H1 (cell line): ENCODE data around the gene MPDU1. TPM values are rescaled to one million over a fixed set of nuclear protein-coding genes. Genes with fewer than 3 reads are reported as not detected.
A peak's percentile ranks its signal among the peaks of the same experiment; 100 is the strongest.

Experiments
- HDAC2 ChIP-seq, 2 experiments: fragments of 300-600 bp in 1 of 2; sonication (generic) in 1 of 2; IDR thresholded peaks; 2 replicates each; pipeline ENCODE4 v1.6.1; 2011 to 2012; ENCODE audit warnings: low read depth in 2 of 2, low read length in 2 of 2, mild to moderate bottlenecking in 2 of 2, moderate library complexity in 2 of 2, borderline replicate concordance in 1 of 2, inconsistent platforms in 1 of 2
- POLR2AphosphoS5 ChIP-seq: IDR thresholded peaks from 2 replicates; pipeline ENCODE4 v1.6.1; 2011; ENCODE audit warnings: low read depth, low read length
- RAD21 ChIP-seq, 2 experiments: IDR thresholded peaks in 1 of 2; conservative IDR thresholded peaks in 1 of 2; 2 replicates each; pipeline ENCODE4 v1.6.1; 2011; ENCODE audit warnings: low read depth in 2 of 2, low read length in 2 of 2, improper control_type of control experiment in 1 of 2, inconsistent platforms in 1 of 2, mild to moderate bottlenecking in 1 of 2, moderate library complexity in 1 of 2
- RBBP5 ChIP-seq: IDR thresholded peaks from 2 replicates; pipeline ENCODE4 v1.7.1; 2012; ENCODE audit warnings: low read depth, mild to moderate bottlenecking, inconsistent platforms, low read length, moderate library complexity, borderline replicate concordance
- SUZ12 ChIP-seq: fragments of 200-600 bp; sonication (generic); IDR thresholded peaks from 2 replicates; pipeline ENCODE4 v1.6.1; 2012; ENCODE audit warnings: mild to moderate bottlenecking, inconsistent platforms, low read length, moderate library complexity, mixed read lengths
- YY1 ChIP-seq: IDR thresholded peaks from 2 replicates; pipeline ENCODE4 v1.6.1; 2011; ENCODE audit warnings: low read depth, mild to moderate bottlenecking, low read length
- polyA plus RNA-seq, 7 experiments: library from polyadenylated mRNA; depleted of rRNA in 3 of 7; stranded (reverse) in 5 of 7; unstranded in 2 of 7; fragments of >200 nt in 5 of 7; fragments of 200-250 nt in 2 of 7; gene quantifications; 1 replicate in 5 of 7; 2 replicates in 1 of 7; 4 replicates in 1 of 7; pipeline versions ENCODE4 v1.2.1 to v1.2.3, GENCODE V29; 2011 to 2013; ENCODE audit warnings: missing spikeins in 2 of 7, mixed read lengths in 2 of 7
- total RNA-seq: library from RNA; stranded (reverse); fragmentation: NEBNext Ultra II Directional; extraction: Animal tissue kit (Norgen Biotek cat#: 25700); gene quantifications from 2 replicates; pipeline ENCODE4 v1.2.1, GENCODE V29; 2021
- TF ChIP-seq, protein P1 (sequence below): fragments of 300-600 bp; sonication (generic); IDR thresholded peaks from 2 replicates; pipeline ENCODE4 v1.7.1; 2012; ENCODE audit warnings: low read length, moderate library complexity, mild to moderate bottlenecking, inconsistent platforms; ENCODE audit not compliant: insufficient replicate concordance
- TF ChIP-seq, protein P2 (sequence below): IDR thresholded peaks from 2 replicates; pipeline ENCODE4 v1.6.1; 2012; ENCODE audit warnings: inconsistent platforms

MPDU1 gene
- total and polyA plus RNA-seq, 2 of the 8 experiments (the other 6 are each of a cell fraction or from before 2014, with no cell fraction given), result 63.2 to 142 TPM

DNA sequence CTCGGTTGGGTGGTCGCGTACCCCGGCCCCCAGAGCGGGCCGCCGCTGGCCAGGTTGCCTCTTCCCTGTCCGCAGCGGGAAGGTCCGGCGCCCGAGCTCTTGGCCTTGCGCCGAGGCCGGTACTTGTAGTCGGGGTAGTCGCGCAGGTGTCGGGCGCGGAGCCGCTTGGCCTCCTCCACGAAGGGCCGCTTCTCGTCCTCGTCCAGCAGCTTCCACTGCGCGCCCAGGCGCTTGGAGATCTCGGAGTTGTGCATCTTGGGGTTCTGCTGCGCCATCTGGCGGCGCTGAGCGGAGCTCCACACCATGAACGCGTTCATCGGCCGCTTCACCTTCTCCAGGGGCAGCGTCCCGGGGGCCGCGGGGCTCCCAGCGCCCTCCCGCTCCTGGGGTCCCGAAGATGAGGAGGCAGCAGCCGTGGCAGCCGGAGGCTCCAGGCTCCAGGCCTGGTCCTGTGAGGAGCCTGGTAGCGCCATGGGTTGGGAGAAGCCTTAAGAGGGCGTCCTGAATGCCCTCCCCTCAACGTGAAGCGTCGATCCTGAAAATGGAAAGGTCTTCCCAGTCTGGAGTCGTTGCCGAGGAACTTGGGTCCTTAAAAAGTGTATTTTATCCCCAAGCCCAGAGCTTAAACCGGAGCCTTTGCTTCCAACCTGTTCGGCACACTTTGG is 5.7 kb downstream of the MPDU1 start (continued):
- TF ChIP-seq, protein P1, sequence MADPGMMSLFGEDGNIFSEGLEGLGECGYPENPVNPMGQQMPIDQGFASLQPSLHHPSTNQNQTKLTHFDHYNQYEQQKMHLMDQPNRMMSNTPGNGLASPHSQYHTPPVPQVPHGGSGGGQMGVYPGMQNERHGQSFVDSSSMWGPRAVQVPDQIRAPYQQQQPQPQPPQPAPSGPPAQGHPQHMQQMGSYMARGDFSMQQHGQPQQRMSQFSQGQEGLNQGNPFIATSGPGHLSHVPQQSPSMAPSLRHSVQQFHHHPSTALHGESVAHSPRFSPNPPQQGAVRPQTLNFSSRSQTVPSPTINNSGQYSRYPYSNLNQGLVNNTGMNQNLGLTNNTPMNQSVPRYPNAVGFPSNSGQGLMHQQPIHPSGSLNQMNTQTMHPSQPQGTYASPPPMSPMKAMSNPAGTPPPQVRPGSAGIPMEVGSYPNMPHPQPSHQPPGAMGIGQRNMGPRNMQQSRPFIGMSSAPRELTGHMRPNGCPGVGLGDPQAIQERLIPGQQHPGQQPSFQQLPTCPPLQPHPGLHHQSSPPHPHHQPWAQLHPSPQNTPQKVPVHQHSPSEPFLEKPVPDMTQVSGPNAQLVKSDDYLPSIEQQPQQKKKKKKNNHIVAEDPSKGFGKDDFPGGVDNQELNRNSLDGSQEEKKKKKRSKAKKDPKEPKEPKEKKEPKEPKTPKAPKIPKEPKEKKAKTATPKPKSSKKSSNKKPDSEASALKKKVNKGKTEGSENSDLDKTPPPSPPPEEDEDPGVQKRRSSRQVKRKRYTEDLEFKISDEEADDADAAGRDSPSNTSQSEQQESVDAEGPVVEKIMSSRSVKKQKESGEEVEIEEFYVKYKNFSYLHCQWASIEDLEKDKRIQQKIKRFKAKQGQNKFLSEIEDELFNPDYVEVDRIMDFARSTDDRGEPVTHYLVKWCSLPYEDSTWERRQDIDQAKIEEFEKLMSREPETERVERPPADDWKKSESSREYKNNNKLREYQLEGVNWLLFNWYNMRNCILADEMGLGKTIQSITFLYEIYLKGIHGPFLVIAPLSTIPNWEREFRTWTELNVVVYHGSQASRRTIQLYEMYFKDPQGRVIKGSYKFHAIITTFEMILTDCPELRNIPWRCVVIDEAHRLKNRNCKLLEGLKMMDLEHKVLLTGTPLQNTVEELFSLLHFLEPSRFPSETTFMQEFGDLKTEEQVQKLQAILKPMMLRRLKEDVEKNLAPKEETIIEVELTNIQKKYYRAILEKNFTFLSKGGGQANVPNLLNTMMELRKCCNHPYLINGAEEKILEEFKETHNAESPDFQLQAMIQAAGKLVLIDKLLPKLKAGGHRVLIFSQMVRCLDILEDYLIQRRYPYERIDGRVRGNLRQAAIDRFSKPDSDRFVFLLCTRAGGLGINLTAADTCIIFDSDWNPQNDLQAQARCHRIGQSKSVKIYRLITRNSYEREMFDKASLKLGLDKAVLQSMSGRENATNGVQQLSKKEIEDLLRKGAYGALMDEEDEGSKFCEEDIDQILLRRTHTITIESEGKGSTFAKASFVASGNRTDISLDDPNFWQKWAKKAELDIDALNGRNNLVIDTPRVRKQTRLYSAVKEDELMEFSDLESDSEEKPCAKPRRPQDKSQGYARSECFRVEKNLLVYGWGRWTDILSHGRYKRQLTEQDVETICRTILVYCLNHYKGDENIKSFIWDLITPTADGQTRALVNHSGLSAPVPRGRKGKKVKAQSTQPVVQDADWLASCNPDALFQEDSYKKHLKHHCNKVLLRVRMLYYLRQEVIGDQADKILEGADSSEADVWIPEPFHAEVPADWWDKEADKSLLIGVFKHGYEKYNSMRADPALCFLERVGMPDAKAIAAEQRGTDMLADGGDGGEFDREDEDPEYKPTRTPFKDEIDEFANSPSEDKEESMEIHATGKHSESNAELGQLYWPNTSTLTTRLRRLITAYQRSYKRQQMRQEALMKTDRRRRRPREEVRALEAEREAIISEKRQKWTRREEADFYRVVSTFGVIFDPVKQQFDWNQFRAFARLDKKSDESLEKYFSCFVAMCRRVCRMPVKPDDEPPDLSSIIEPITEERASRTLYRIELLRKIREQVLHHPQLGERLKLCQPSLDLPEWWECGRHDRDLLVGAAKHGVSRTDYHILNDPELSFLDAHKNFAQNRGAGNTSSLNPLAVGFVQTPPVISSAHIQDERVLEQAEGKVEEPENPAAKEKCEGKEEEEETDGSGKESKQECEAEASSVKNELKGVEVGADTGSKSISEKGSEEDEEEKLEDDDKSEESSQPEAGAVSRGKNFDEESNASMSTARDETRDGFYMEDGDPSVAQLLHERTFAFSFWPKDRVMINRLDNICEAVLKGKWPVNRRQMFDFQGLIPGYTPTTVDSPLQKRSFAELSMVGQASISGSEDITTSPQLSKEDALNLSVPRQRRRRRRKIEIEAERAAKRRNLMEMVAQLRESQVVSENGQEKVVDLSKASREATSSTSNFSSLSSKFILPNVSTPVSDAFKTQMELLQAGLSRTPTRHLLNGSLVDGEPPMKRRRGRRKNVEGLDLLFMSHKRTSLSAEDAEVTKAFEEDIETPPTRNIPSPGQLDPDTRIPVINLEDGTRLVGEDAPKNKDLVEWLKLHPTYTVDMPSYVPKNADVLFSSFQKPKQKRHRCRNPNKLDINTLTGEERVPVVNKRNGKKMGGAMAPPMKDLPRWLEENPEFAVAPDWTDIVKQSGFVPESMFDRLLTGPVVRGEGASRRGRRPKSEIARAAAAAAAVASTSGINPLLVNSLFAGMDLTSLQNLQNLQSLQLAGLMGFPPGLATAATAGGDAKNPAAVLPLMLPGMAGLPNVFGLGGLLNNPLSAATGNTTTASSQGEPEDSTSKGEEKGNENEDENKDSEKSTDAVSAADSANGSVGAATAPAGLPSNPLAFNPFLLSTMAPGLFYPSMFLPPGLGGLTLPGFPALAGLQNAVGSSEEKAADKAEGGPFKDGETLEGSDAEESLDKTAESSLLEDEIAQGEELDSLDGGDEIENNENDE, result no peak
- TF ChIP-seq SUZ12 (0 out of 2 replicates have a peak, but pooled peaks have one; percentile 23), YY1 (no peak), HDAC2 (IDR thresholded peaks at IDR 0.05; ENCODE audit: borderline replicate concordance in 1 of 2, low read depth in 2 of 2, low read length in 2 of 2) (no peak), POLR2AphosphoS5 (peak; percentile 50; the same call in 1 of the 2 replicates), RAD21 (IDR thresholded peaks at IDR 0.05 in 1 of 2, conservative IDR thresholded peaks at IDR 0.05 in 1 of 2; ENCODE audit: low read depth in 2 of 2, low read length in 2 of 2) (peak; percentile 66 to 83), RBBP5 (no peak)
- TF ChIP-seq, protein P2, sequence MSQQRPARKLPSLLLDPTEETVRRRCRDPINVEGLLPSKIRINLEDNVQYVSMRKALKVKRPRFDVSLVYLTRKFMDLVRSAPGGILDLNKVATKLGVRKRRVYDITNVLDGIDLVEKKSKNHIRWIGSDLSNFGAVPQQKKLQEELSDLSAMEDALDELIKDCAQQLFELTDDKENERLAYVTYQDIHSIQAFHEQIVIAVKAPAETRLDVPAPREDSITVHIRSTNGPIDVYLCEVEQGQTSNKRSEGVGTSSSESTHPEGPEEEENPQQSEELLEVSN, result 0 out of 2 replicates have a peak, but pooled peaks have one; percentile 7
